DOHH2 (cell line): ENCODE results near the gene NUDT16L1.
"Not testable (repeated sequence)": the region's sequence is repeated elsewhere in the genome, so short reads cannot be mapped to it uniquely, and the experiment has no call there.

ENCODE experiments used
- H3F3A ChIP-seq: fragments of 200-600 bp; sonication (generic), shearing (Covaris generic); 2 replicates; pipeline ENCODE4 v1.6.0; 2016; ENCODE audit warnings: antibody characterized with exemption, mild to moderate bottlenecking; ENCODE audit not compliant: control insufficient read depth, insufficient read depth
- H3K27ac ChIP-seq: fragments of 200-600 bp; sonication (generic); 2 replicates; pipeline ENCODE4 v1.5.1; 2014; ENCODE audit warnings: low read depth, mild to moderate bottlenecking, low read length, moderate library complexity
- H3K27me3 ChIP-seq: fragments of 200-600 bp; sonication (generic); 2 replicates; pipeline ENCODE4 v1.6.1; 2014; ENCODE audit warnings: mild to moderate bottlenecking, low read length, mixed read lengths; ENCODE audit not compliant: control insufficient read depth
- H3K36me3 ChIP-seq: fragments of 200-600 bp; sonication (generic); 2 replicates; pipeline ENCODE4 v1.6.1; 2014; ENCODE audit warnings: mild to moderate bottlenecking, low read length, moderate library complexity, mixed read lengths; ENCODE audit not compliant: control insufficient read depth
- H3K4me1 ChIP-seq: fragments of 200-600 bp; sonication (generic); 2 replicates; pipeline ENCODE4 v1.6.1; 2014; ENCODE audit warnings: mild to moderate bottlenecking, low read length, mixed read lengths; ENCODE audit not compliant: control insufficient read depth
- H3K4me2 ChIP-seq: fragments of 200-600 bp; sonication (generic); 2 replicates; pipeline ENCODE4 v1.6.0; 2014; ENCODE audit warnings: mild to moderate bottlenecking, low read length, moderate library complexity
- H3K4me3 ChIP-seq: fragments of 200-600 bp; sonication (generic); 2 replicates; pipeline ENCODE4 v1.5.1; 2014; ENCODE audit warnings: mild to moderate bottlenecking, low read length, mixed read lengths
- H3K79me2 ChIP-seq: fragments of 200-600 bp; sonication (generic); 2 replicates; pipeline ENCODE4 v1.6.1; 2014; ENCODE audit warnings: mild to moderate bottlenecking, low read length, mixed read lengths; ENCODE audit not compliant: control insufficient read depth
- H3K9me2 ChIP-seq: fragments of 200-600 bp; sonication (generic); replicated peaks from 2 replicates; pipeline ENCODE4 v1.6.1; 2014; ENCODE audit warnings: mild to moderate bottlenecking, low read length, mixed read lengths; ENCODE audit not compliant: control insufficient read depth
- H3K9me3 ChIP-seq: fragments of 200-600 bp; sonication (generic); 2 replicates; pipeline ENCODE4 v1.6.1; 2014; ENCODE audit warnings: antibody characterized with exemption, low read length, mixed read lengths; ENCODE audit not compliant: control insufficient read depth, insufficient read depth
- H4K20me1 ChIP-seq: fragments of 200-600 bp; sonication (generic); 2 replicates; pipeline ENCODE4 v1.6.0; 2014; ENCODE audit warnings: low read depth, mild to moderate bottlenecking, antibody characterized with exemption, low read length, moderate library complexity; ENCODE audit not compliant: control insufficient read depth, insufficient read depth
- EZH2phosphoT487 ChIP-seq: fragments of 200-600 bp; sonication (generic); IDR thresholded peaks from 2 replicates; pipeline ENCODE4 v1.6.1; 2017; ENCODE audit warnings: borderline replicate concordance, mild to moderate bottlenecking, antibody characterized with exemption, low read length, moderate library complexity, mixed read lengths
- TF ChIP-seq, protein P1 (sequence below): fragments of 200-600 bp; sonication (generic); IDR thresholded peaks from one replicate; pipeline ENCODE4 v1.5.1; 2014; ENCODE audit warnings: antibody characterized with exemption, mild to moderate bottlenecking, low read depth, low read length; ENCODE audit not compliant: poor library complexity, severe bottlenecking

NUDT16L1 gene

DNA sequence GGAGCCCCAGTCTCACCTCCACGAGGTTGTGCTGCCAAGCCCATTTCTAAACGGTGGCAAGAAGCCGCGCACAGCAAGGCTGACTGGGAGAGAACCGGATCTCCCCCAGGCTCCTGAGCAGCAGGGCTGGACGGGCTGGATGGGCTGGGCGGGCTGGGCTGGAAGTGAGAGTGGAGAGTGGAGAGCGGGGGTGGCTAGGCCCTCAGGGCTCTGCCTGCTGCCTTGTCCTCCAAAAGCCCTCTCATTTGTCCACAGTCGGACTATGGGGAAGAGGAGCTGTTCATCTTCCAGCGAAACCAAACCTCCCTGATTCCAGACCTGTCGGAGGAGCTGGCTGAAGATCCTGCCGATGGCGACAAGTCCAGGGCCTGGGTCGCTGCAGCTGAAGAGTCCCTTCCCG lies 44.2 kb downstream of the NUDT16L1 start:
- H3K4me1 ChIP-seq: peaks cover 7% of the 10 kb centered on the region
- no peaks in the 10 kb centered on the region for H3K9me2 ChIP-seq
- no peaks in the 10 kb centered on the region for H3K36me3 ChIP-seq
- no peaks in the 10 kb centered on the region for H3F3A ChIP-seq
- H3K79me2 ChIP-seq: peaks cover 11% of the 10 kb centered on the region
- H3K4me3 ChIP-seq: no peak overlapping the region
- H4K20me1 ChIP-seq: no peaks in the 10 kb centered on the region
- H3K27ac ChIP-seq: no peak overlapping the region
- H3K4me2 ChIP-seq: no peak overlapping the region
- no peak for TF ChIP-seq EZH2phosphoT487
- TF ChIP-seq, protein P1, sequence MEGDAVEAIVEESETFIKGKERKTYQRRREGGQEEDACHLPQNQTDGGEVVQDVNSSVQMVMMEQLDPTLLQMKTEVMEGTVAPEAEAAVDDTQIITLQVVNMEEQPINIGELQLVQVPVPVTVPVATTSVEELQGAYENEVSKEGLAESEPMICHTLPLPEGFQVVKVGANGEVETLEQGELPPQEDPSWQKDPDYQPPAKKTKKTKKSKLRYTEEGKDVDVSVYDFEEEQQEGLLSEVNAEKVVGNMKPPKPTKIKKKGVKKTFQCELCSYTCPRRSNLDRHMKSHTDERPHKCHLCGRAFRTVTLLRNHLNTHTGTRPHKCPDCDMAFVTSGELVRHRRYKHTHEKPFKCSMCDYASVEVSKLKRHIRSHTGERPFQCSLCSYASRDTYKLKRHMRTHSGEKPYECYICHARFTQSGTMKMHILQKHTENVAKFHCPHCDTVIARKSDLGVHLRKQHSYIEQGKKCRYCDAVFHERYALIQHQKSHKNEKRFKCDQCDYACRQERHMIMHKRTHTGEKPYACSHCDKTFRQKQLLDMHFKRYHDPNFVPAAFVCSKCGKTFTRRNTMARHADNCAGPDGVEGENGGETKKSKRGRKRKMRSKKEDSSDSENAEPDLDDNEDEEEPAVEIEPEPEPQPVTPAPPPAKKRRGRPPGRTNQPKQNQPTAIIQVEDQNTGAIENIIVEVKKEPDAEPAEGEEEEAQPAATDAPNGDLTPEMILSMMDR: no peak
- H3K9me3 ChIP-seq: no peaks in the 10 kb centered on the region
- H3K27me3 ChIP-seq: no peaks in the 10 kb centered on the region

DNA sequence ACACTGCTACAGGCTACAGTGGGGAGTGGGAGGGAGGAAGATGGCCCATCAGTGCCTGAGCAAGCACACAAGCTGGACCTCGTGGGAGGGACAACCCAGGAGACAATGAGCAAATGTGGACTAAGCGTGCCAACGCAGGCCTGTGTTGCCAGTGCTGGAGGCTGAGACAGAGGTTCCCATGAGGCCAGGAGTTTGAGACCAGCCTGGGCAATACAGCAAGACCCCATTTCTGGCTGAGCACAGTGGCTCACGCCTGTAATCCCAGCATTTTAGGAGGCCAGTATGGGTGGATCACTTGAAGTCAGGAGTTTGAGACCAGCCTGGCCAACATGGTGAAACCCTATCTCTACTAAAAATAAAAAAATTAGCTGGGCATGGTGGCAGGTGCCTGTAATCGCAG lies 45.0 kb downstream of the NUDT16L1 start:
- not testable (repeated sequence) for H4K20me1 ChIP-seq, H3K9me3 ChIP-seq, H3K79me2 ChIP-seq, H3K4me3 ChIP-seq, H3K4me2 ChIP-seq, H3F3A ChIP-seq, H3K27me3 ChIP-seq, H3K36me3 ChIP-seq, H3K9me2 ChIP-seq, H3K27ac ChIP-seq
- peaks cover 15% of the 10 kb centered on the region for H3K4me1 ChIP-seq

DNA sequence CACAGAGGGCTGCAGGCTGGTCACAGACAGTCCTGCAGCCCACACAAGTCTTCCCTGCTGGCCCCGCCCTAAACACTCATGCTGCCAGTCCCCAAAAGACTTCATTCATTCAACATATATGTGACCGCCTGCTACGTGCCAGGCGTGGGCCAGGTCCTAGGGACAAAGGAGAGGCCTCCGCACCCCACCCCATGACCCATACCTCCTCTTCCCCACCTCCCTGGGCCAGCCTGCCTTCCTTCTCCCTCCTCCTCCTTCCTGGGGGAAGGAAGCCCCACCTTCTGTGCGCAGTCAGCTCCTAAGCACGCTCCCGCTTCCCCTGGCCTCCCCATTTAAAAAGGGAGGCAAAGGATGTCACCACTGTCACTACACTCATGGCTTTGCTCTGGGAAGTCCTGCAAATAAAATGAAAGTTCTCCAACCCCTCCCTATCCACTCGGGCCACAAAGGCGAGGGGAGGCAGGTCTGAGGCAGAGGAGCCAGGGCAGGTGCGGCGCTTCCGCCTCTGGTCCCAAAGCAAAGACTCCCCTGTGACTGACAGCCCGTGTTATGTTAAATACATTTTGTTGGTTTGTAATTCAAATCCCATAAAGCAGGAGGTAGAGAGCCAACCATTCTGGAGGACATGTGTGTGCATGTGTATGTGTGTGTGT lies 50.0 kb downstream of the NUDT16L1 start:
- no peaks in the 10 kb centered on the region for H3F3A ChIP-seq
- H3K79me2 ChIP-seq: no peaks in the 10 kb centered on the region

More for the DNA sequence above, 50.0 kb downstream of the NUDT16L1 start:
- peak overlapping the region; percentile 70 for H3K4me2 ChIP-seq
- TF ChIP-seq, protein P1: no peak
- TF ChIP-seq EZH2phosphoT487: no peak
- H3K4me1 ChIP-seq: peaks cover 29% of the 10 kb centered on the region
- no peak overlapping the region for H3K27ac ChIP-seq
- peak overlapping the region; percentile 64 for H3K4me3 ChIP-seq
- no peaks in the 10 kb centered on the region for H4K20me1 ChIP-seq
- H3K9me3 ChIP-seq: no peaks in the 10 kb centered on the region
- no peaks in the 10 kb centered on the region for H3K36me3 ChIP-seq
- no peaks in the 10 kb centered on the region for H3K27me3 ChIP-seq
- no peaks in the 10 kb centered on the region for H3K9me2 ChIP-seq
